CD4-positive, alpha-beta T cell treated with Interleukin-10 for 1 hour (primary cell): Measurements from ENCODE around the gene BCL6.
"Not testable (repeated sequence)": the region's sequence is repeated elsewhere in the genome, so short reads cannot be mapped to it uniquely, and the experiment has no call there.

Experiments used
- DNase-seq: peaks from one replicate; pipeline ENCODE4 v3.0.0-alpha.2; 2020

Gene BCL6

GRCh38 chr3:187709155-187709554 lies 36.1 kb downstream of the BCL6 start:
- DNase-seq = no peak

- no peak for DNase-seq
Measured at GRCh38 chr3:187708696-187709095, 36.6 kb downstream of the BCL6 start.

- no peak for DNase-seq
Measured at GRCh38 chr3:187706971-187707370, 38.3 kb downstream of the BCL6 start.

GRCh38 chr3:187705164-187705563 lies 40.1 kb downstream of the BCL6 start:
- no peak for DNase-seq

- no peak for DNase-seq
Measured at GRCh38 chr3:187702507-187703033, 42.7 kb downstream of the BCL6 start, which contains the start of gene RTP2. Gene RTP2, minus strand, starts transcription at chr3:187702557. Its CDS starts 429 bp downstream, at chr3:187702128.

- DNase-seq = no peak
Measured at GRCh38 chr3:187700249-187700648, 45.0 kb downstream of the BCL6 start.

- DNase-seq = no peak
Measured at GRCh38 chr3:187698499-187699399, 46.5 kb downstream of the BCL6 start.

- DNase-seq = no peak
Measured at GRCh38 chr3:187696021-187696420, 49.2 kb downstream of the BCL6 start.

- DNase-seq = no peak
Measured at GRCh38 chr3:187695449-187695848, 49.8 kb downstream of the BCL6 start.

GRCh38 chr3:187694801-187695200 lies 50.5 kb downstream of the BCL6 start:
- no peak for DNase-seq

GRCh38 chr3:187693431-187693830 lies 51.8 kb downstream of the BCL6 start:
- DNase-seq = no peak

- no peak for DNase-seq
Measured at GRCh38 chr3:187689984-187690383, 55.3 kb downstream of the BCL6 start.

GRCh38 chr3:187686621-187687273 lies 58.5 kb downstream of the BCL6 start:
- no peak for DNase-seq

- DNase-seq = no peak
Measured at GRCh38 chr3:187685948-187686347, 59.3 kb downstream of the BCL6 start.

GRCh38 chr3:187684880-187685279 lies 60.4 kb downstream of the BCL6 start:
- DNase-seq = no peak

GRCh38 chr3:187684444-187684843 lies 60.8 kb downstream of the BCL6 start:
- no peak for DNase-seq

- not testable (repeated sequence) for DNase-seq
Measured at GRCh38 chr3:187681756-187682155, 63.5 kb downstream of the BCL6 start.

- DNase-seq = peak; percentile 67
Measured at GRCh38 chr3:187679638-187680396, 65.5 kb downstream of the BCL6 start.

- DNase-seq = peak; percentile 21
Measured at GRCh38 chr3:187678726-187679268, 66.5 kb downstream of the BCL6 start.

GRCh38 chr3:187677604-187678003 lies 67.7 kb downstream of the BCL6 start:
- DNase-seq = no peak

- DNase-seq = no peak
Measured at GRCh38 chr3:187673012-187673411, 72.3 kb downstream of the BCL6 start.
